ENCODE measurements around the gene OTX1.

OTX1 gene

GRCh38 chr2:63092857-63093256 is 42.2 kb downstream of the OTX1 start:
- DNase-seq (ENCODE audit: low read depth, low spot score), result no peak
- H3K4me3 ChIP-seq (ENCODE audit: low read length), result no peak overlapping the region

DNA sequence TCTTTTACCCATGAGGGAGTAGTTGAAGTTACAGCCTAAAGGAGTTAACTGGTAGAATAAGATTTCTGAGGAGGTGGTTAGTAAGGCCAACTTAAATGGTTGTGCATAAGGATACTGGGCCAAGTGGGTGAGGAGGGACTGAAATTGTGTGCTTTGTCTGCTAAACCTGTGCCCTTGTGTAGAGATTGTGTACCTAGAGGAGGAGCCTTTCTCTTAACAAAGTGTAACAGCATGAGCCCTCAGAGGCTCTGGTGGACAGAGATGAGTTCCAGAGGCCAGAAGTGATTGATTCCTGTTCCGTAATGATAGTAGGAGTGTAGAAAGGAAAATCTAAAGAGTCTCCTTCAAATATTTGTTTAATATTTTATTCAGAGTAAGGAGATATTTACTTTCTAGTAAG is 42.9 kb downstream of the OTX1 start:
- DNase-seq (ENCODE audit: low read depth, low spot score), result no peak
- no peak overlapping the region for H3K4me3 ChIP-seq (ENCODE audit: low read length)

- H3K4me3 ChIP-seq (ENCODE audit: low read length), result no peak overlapping the region
- no peak for DNase-seq (ENCODE audit: low read depth, low spot score)
Observed at GRCh38 chr2:63096491-63096890, 45.9 kb downstream of the OTX1 start.

DNA sequence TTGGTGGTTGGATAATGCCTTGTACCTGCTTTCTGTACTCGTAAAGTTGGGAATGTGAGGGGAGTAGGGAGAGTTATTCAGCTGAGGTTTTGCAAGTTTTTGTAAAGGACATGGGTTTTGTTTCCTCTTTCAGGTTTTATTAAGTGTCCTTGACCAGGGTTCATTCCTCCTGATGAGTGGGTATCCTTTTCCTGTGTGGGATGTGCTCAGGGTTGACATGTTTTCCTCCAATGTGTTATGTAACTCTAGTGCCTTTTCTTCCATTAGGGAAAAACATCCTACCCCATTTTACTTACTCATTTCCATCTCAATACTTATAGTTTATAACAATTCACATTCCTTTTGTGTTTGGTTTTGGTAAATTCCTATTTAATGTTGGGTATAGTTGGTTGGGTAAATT is 48.4 kb downstream of the OTX1 start:
- no peak for DNase-seq (ENCODE audit: low read depth, low spot score)
- no peak overlapping the region for H3K4me3 ChIP-seq (ENCODE audit: low read length)

- no peak overlapping the region for H3K4me3 ChIP-seq (ENCODE audit: low read length)
- no peak for DNase-seq (ENCODE audit: low read depth, low spot score)
Observed at GRCh38 chr2:63101954-63102353, 51.3 kb downstream of the OTX1 start.

GRCh38 chr2:63104482-63104881 is 53.9 kb downstream of the OTX1 start:
- no peak overlapping the region for H3K4me3 ChIP-seq (ENCODE audit: low read length)
- no peak for DNase-seq (ENCODE audit: low read depth, low spot score)
